Endothelial cell (in vitro differentiated cells): ENCODE measurements around the gene SMIM36. TPM values are rescaled to one million over a fixed set of nuclear protein-coding genes. Genes with fewer than 3 reads are reported as not detected.

ENCODE experiments used
- DNase-seq: peaks from one replicate; pipeline ENCODE4 v3.0.0; 2021; ENCODE audit warnings: low spot score
- H3K27ac Mint-ChIP-seq: one replicate; pipeline ENCODE4 v1.8.0; 2021; ENCODE audit warnings: mixed read lengths, inconsistent platforms; ENCODE audit not compliant: unreplicated experiment
- H3K27me3 Mint-ChIP-seq: one replicate; pipeline ENCODE4 v1.8.0; 2021; ENCODE audit warnings: mild to moderate bottlenecking, moderate library complexity, mixed read lengths, inconsistent platforms; ENCODE audit not compliant: unreplicated experiment
- H3K36me3 Mint-ChIP-seq: one replicate; pipeline ENCODE4 v1.8.0; 2021; ENCODE audit warnings: mild to moderate bottlenecking, low read depth, mixed read lengths, inconsistent platforms; ENCODE audit not compliant: unreplicated experiment
- H3K4me1 Mint-ChIP-seq: one replicate; pipeline ENCODE4 v1.8.0; 2021; ENCODE audit warnings: mild to moderate bottlenecking, mixed read lengths, inconsistent platforms; ENCODE audit not compliant: unreplicated experiment
- H3K4me3 Mint-ChIP-seq: one replicate; pipeline ENCODE4 v1.8.0; 2021; ENCODE audit warnings: mild to moderate bottlenecking, mixed read lengths, inconsistent platforms; ENCODE audit not compliant: unreplicated experiment
- H3K9me3 Mint-ChIP-seq: one replicate; pipeline ENCODE4 v1.8.0; 2021; ENCODE audit warnings: mixed read lengths, inconsistent platforms; ENCODE audit not compliant: unreplicated experiment
- total RNA-seq: library from RNA; stranded (reverse); fragmentation: NEBNext Ultra II Directional; extraction: Animal tissue kit (Norgen Biotek cat#: 25700); gene quantifications from one replicate; pipeline ENCODE4 v1.2.1, GENCODE V29; 2021; ENCODE audit not compliant: unreplicated experiment
- TF ChIP-seq, protein P1 (sequence below): fragments of 200-600 bp; sonication (generic); IDR thresholded peaks from one replicate; pipeline ENCODE4 v1.5.0; 2021; ENCODE audit warnings: antibody characterized with exemption; ENCODE audit not compliant: unreplicated experiment

SMIM36 gene
- total RNA-seq, 1 donor from 2014 or later, result not detected

DNA sequence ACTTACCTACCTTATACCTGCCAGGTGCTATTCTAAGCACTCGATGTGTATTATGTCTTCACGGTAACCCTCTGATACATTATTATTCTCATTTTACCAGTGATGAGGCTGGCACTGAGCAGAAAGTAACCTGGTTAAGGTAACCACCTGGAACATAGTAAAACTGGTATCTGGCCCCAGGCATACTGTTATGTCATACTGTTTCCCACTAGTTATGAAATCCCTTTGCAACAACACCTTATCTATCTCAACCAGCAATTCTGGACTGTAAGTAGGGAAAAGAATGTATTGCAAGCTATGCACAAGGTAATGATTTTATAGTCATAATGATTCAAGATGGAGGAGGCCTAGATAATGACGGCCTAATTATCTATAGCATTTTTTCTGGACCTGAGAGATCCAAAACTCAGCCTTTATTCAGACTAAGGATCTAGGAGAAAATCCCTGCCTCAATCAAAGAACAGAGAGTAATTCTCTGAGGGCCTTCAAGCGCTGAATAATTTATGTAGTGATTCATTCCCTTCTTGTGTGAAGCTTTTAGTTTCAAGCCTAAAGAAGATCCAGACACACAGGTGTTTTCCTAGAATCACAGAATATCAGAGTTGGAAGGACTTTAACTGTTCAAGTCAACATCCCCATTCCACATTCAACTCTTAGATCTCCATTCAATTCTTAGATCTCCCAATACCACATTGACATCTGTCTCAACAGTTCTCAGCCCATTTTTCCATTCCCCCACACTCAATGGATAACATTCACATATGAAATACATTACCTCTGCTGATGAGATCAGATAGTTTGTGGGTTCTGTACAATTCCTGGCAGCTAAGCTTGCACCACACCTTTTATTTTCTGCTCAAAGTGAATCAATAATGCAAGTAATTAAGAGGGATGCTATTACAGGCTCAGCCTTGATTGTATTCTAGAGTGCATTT lies 74.8 kb downstream of the SMIM36 start:
- TF ChIP-seq, protein P1, sequence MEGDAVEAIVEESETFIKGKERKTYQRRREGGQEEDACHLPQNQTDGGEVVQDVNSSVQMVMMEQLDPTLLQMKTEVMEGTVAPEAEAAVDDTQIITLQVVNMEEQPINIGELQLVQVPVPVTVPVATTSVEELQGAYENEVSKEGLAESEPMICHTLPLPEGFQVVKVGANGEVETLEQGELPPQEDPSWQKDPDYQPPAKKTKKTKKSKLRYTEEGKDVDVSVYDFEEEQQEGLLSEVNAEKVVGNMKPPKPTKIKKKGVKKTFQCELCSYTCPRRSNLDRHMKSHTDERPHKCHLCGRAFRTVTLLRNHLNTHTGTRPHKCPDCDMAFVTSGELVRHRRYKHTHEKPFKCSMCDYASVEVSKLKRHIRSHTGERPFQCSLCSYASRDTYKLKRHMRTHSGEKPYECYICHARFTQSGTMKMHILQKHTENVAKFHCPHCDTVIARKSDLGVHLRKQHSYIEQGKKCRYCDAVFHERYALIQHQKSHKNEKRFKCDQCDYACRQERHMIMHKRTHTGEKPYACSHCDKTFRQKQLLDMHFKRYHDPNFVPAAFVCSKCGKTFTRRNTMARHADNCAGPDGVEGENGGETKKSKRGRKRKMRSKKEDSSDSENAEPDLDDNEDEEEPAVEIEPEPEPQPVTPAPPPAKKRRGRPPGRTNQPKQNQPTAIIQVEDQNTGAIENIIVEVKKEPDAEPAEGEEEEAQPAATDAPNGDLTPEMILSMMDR, result no peak
- H3K4me1 Mint-ChIP-seq, result peaks cover 12% of the 10 kb centered on the region

DNA sequence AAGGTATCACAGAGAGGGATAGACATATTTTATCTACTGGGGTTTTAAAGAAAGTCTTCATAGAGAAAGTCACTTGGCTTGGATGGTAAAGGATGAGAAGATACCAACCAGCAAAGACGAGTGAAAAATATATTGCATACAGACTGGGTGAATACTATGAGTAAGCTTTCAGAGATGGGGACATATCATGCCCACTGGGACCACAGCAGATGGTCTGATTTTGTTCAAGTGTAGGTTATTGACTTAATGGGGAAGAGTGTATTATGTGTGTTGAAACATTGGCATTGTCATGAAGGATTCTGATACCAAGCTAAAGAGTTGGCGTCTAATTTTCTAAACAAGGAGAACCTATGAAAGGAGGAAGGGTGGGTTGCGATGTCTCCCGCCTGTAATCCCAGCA lies 75.8 kb downstream of the SMIM36 start:
- TF ChIP-seq, protein P1, result no peak
- Mint-ChIP-seq H3K4me3 (no peak overlapping the region), H3K27me3 (peaks cover 2% of the 10 kb centered on the region)

More for the DNA sequence above, 74.8 kb downstream of the SMIM36 start:
- Mint-ChIP-seq H3K27me3 (peaks cover 2% of the 10 kb centered on the region), H3K4me3 (no peak overlapping the region), H3K36me3 (no peaks in the 10 kb centered on the region), H3K27ac (no peak overlapping the region), H3K9me3 (no peaks in the 10 kb centered on the region)
- no peak for DNase-seq

DNA sequence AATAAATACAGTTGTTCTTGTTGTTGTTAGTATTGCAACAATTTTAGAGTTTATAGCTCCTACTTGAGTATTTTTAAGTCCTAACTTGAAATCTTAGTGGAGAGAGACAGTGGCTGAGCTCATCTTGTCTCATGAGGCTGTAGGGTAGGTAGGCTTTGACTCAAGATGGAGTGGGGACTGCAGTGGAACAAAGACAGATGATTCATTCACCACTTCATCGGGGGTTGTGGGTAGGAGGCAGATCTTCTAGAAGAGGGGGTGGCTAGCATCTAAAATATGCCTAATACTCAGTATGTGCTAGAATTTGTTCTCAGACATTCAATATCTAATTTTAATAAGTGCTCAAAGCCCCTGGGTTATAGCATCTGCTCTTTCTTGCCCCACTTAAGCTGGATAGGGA lies 76.5 kb downstream of the SMIM36 start:
- peaks cover 21% of the 10 kb centered on the region for H3K4me1 Mint-ChIP-seq
- H3K9me3 Mint-ChIP-seq, result no peaks in the 10 kb centered on the region
- TF ChIP-seq, protein P1, result no peak

More for the DNA sequence above, 75.8 kb downstream of the SMIM36 start:
- Mint-ChIP-seq H3K4me1 (peaks cover 20% of the 10 kb centered on the region), H3K27ac (no peak overlapping the region), H3K9me3 (no peaks in the 10 kb centered on the region), H3K36me3 (no peaks in the 10 kb centered on the region)
- DNase-seq, result no peak

DNA sequence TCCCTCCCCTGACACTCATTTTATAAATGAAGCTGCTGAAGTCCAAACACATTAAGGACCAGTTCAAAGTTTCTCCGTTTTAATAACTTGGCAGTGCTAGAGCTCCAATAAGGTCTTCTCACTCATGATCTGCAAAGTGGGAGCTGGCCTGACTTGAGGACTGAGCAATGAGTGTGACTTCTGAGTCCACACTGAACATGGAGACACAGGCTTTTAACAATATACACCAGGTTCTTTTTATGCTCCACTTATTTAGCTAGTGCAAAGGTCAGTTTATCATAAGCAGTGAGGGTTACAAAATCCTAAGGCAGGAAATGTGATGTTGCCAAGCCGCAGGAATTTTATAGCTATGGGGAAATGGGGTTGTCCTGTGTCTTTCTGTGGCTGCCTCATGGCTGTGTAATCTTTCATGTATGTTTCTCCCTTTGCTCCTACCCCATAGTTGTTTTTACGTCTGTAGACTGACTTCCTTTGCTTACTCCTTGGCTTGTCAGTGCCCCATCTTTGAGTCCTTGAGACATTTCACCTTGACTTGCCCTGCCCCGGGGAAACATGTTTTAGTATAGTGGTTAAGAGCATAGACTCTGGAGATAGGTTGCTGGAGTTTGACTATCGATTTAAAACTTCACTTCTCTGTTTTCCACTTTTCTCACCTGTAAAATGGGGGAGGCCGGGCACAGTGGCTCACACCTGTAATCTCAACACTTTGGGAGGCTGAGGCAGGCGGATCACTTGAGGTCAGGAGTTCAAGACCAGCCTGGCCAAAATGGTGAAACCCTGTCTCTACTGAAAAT lies 77.4 kb downstream of the SMIM36 start:
- DNase-seq, result no peak
- no peaks in the 10 kb centered on the region for H3K9me3 Mint-ChIP-seq
- H3K4me1 Mint-ChIP-seq, result peaks cover 21% of the 10 kb centered on the region
- no peaks in the 10 kb centered on the region for H3K36me3 Mint-ChIP-seq
- H3K4me3 Mint-ChIP-seq, result no peak overlapping the region
- TF ChIP-seq, protein P1, result no peak
- no peak overlapping the region for H3K27ac Mint-ChIP-seq
- peaks cover 2% of the 10 kb centered on the region for H3K27me3 Mint-ChIP-seq

More for the DNA sequence above, 76.5 kb downstream of the SMIM36 start:
- Mint-ChIP-seq H3K36me3 (no peaks in the 10 kb centered on the region), H3K27ac (no peak overlapping the region), H3K27me3 (peaks cover 2% of the 10 kb centered on the region), H3K4me3 (no peak overlapping the region)
- no peak for DNase-seq
